ENCODE data around the gene VCL. TPM values are rescaled to one million over a fixed set of nuclear protein-coding genes. Genes with fewer than 3 reads are reported as not detected.

The VCL gene
- total and polyA plus RNA-seq, 9 of the 15 experiments (the other 6 are each of a cell fraction or from before 2014, with no cell fraction given), result 29.8 to 186 (median 76.4) TPM

DNA sequence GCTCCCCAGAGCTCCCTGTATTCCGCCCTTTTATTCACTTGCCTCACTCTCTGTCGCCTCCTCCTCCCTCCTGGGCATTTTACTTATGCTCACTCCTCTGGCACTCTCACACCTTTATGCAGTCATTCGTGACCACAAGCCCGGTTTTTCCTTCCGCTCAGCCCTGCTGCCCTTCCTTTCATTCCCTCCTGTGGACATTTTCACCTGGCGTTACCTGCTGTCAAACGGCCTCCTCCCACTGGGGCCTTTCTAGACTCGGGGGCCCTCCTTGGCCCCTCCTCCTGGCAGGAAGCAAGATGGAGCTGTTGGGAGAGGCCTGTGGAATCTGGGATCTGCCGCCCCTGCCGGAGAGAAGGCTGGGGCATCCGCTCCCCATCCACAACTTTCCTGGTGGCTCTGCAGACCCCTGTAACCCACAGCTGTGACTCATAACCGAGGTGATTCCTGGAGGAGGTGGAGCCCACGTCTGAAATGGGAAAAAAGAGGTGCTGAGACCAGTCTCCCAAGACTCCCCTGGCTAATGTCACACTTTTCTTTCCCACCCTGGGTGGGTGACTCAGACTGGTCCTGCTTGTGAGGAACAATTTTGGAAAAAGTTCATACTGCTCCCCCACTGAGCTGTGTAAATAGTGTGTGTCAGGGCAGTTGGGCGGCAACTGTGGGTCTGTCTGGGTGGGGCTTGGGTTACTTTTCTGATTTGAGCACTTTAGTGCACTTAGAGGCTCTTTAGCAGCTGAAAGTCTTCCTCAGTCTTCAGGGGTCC lies 1.2 kb downstream of the VCL start (continued):
- TF ChIP-seq DEAF1 (CRISPR knock-in tag; IDR thresholded peaks at IDR 0.05) (no peak), DLX4 (CRISPR knock-in tag; IDR thresholded peaks at IDR 0.05) (no peak), PML (IDR thresholded peaks at IDR 0.05; ENCODE audit: low read length) (no peak), TRIM24 (IDR thresholded peaks at IDR 0.05) (no peak), DMBX1 (CRISPR knock-in tag; IDR thresholded peaks at IDR 0.05; ENCODE audit: borderline replicate concordance) (no peak), SRF (CRISPR knock-in tag; IDR thresholded peaks at IDR 0.05) (peak in 1 of 2 experiments; percentile 45; a peak in 1 of 4 replicates), VEZF1 (CRISPR knock-in tag; IDR thresholded peaks at IDR 0.05) (peak; percentile 64), ZNF124 (CRISPR knock-in tag; IDR thresholded peaks at IDR 0.05) (no peak), TOE1 (IDR thresholded peaks at IDR 0.05; ENCODE audit: borderline replicate concordance) (no peak), TOE1 (CRISPR knock-in tag; IDR thresholded peaks at IDR 0.05; ENCODE audit: borderline replicate concordance, low read depth) (no peak), ETV5 (CRISPR knock-in tag; IDR thresholded peaks at IDR 0.05; ENCODE audit: low read depth) (no peak; the same call in 1 of the 2 replicates), MYC (IDR thresholded peaks at IDR 0.05; ENCODE audit: low read depth, low read length) (no peak), MYC (CRISPR knock-in tag; IDR thresholded peaks at IDR 0.05; ENCODE audit: borderline replicate concordance, low read depth) (no peak), PYGO2 (tag; IDR thresholded peaks at IDR 0.05) (no peak), BHLHE40 (IDR thresholded peaks at IDR 0.05; ENCODE audit: low read length) (peak; percentile 25; the same call in 1 of the 2 replicates), MEF2D (tag; conservative IDR thresholded peaks at IDR 0.05; ENCODE audit: low read depth) (no peak), EP300 (IDR thresholded peaks at IDR 0.05; ENCODE audit: low read length) (no peak), SFPQ (IDR thresholded peaks at IDR 0.05; ENCODE audit: low read depth, low read length) (no peak)

Measured in K562 (cell line).